Measurements from ENCODE around the gene PTBP1. TPM values are rescaled to one million over a fixed set of nuclear protein-coding genes. Genes with fewer than 3 reads are reported as not detected.
A peak's percentile ranks its signal among the peaks of the same experiment; 100 is the strongest.

The PTBP1 gene
- total and polyA plus RNA-seq, 2 experiments from 2014 or later: 178 to 219 TPM

GRCh38 chr19:788983-789700 is 8.1 kb upstream of the PTBP1 start:
- Histone ChIP-seq H3K4me1 (ENCODE audit: insufficient read depth) (peaks cover 16% of the 10 kb centered on the region), H3K79me2 (peaks cover 9% of the 10 kb centered on the region), H3K27ac (peak overlapping the region; percentile 69), H3K9me2 (replicated peaks; ENCODE audit: insufficient read depth) (no peaks in the 10 kb centered on the region), H2AFZ (peak overlapping the region; percentile 64), H3K4me3 (no peak overlapping the region), H4K20me1 (ENCODE audit: insufficient read depth, poor library complexity, severe bottlenecking) (no peaks in the 10 kb centered on the region), H3K27me3 (no peaks in the 10 kb centered on the region), H3K36me3 (replicated peaks; ENCODE audit: insufficient read depth, low read depth) (no peaks in the 10 kb centered on the region), H3K4me2 (peak overlapping the region; percentile 46), H3K9me3 (ENCODE audit: low read depth) (no peaks in the 10 kb centered on the region)
- DNase-seq (ENCODE audit: low spot score): no peak
- WGBS (ENCODE audit: low lambda C conversion rate, missing lambda C conversion rate): 35% methylated on average over 33 of the region's 33 CpGs
- TF ChIP-seq EZH2phosphoT487 (IDR thresholded peaks at IDR 0.05; ENCODE audit: low read depth, severe bottlenecking, unreplicated experiment) (no peak), EZH2 (IDR thresholded peaks at IDR 0.05; ENCODE audit: borderline replicate concordance) (no peak)
- TF ChIP-seq, protein P1, sequence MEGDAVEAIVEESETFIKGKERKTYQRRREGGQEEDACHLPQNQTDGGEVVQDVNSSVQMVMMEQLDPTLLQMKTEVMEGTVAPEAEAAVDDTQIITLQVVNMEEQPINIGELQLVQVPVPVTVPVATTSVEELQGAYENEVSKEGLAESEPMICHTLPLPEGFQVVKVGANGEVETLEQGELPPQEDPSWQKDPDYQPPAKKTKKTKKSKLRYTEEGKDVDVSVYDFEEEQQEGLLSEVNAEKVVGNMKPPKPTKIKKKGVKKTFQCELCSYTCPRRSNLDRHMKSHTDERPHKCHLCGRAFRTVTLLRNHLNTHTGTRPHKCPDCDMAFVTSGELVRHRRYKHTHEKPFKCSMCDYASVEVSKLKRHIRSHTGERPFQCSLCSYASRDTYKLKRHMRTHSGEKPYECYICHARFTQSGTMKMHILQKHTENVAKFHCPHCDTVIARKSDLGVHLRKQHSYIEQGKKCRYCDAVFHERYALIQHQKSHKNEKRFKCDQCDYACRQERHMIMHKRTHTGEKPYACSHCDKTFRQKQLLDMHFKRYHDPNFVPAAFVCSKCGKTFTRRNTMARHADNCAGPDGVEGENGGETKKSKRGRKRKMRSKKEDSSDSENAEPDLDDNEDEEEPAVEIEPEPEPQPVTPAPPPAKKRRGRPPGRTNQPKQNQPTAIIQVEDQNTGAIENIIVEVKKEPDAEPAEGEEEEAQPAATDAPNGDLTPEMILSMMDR (IDR thresholded peaks at IDR 0.05; ENCODE audit: poor library complexity): no peak

- H3K9me2 ChIP-seq (replicated peaks; ENCODE audit: insufficient read depth): no peaks in the 10 kb centered on the region
- H3K27ac ChIP-seq: peak overlapping the region; percentile 69
- H3K79me2 ChIP-seq: peaks cover 4% of the 10 kb centered on the region
- DNase-seq (ENCODE audit: low spot score): no peak
- H3K27me3 ChIP-seq: no peaks in the 10 kb centered on the region
- H3K9me3 ChIP-seq (ENCODE audit: low read depth): no peaks in the 10 kb centered on the region
- H4K20me1 ChIP-seq (ENCODE audit: insufficient read depth, poor library complexity, severe bottlenecking): no peaks in the 10 kb centered on the region
- peak overlapping the region; percentile 46 for H3K4me2 ChIP-seq
- H2AFZ ChIP-seq: peak overlapping the region; percentile 64
- H3K4me3 ChIP-seq: no peak overlapping the region
- TF ChIP-seq, protein P1 (IDR thresholded peaks at IDR 0.05; ENCODE audit: poor library complexity): no peak
- TF ChIP-seq EZH2 (IDR thresholded peaks at IDR 0.05; ENCODE audit: borderline replicate concordance) (no peak), EZH2phosphoT487 (IDR thresholded peaks at IDR 0.05; ENCODE audit: low read depth, severe bottlenecking, unreplicated experiment) (no peak)
- 87% methylated on average over 9 of the region's 9 CpGs for WGBS (ENCODE audit: low lambda C conversion rate, missing lambda C conversion rate)
- H3K4me1 ChIP-seq (ENCODE audit: insufficient read depth): peaks cover 16% of the 10 kb centered on the region
- no peaks in the 10 kb centered on the region for H3K36me3 ChIP-seq (replicated peaks; ENCODE audit: insufficient read depth, low read depth)
Observed at GRCh38 chr19:789701-790060, 7.6 kb upstream of the PTBP1 start.

GRCh38 chr19:791007-791566 is 6.2 kb upstream of the PTBP1 start:
- Histone ChIP-seq H3K27me3 (no peaks in the 10 kb centered on the region), H3K36me3 (replicated peaks; ENCODE audit: insufficient read depth, low read depth) (no peaks in the 10 kb centered on the region), H3K27ac (no peak overlapping the region), H3K9me2 (replicated peaks; ENCODE audit: insufficient read depth) (no peaks in the 10 kb centered on the region), H3K4me1 (ENCODE audit: insufficient read depth) (peaks cover 16% of the 10 kb centered on the region), H3K4me2 (no peak overlapping the region), H3K79me2 (peaks cover 1% of the 10 kb centered on the region), H2AFZ (no peak overlapping the region), H3K9me3 (ENCODE audit: low read depth) (no peaks in the 10 kb centered on the region), H3K4me3 (no peak overlapping the region), H4K20me1 (ENCODE audit: insufficient read depth, poor library complexity, severe bottlenecking) (no peaks in the 10 kb centered on the region)
- 93% methylated on average over 25 of the region's 26 CpGs for WGBS (ENCODE audit: low lambda C conversion rate, missing lambda C conversion rate)
- no peak for TF ChIP-seq EZH2phosphoT487 (IDR thresholded peaks at IDR 0.05; ENCODE audit: low read depth, severe bottlenecking, unreplicated experiment)
- TF ChIP-seq EZH2 (IDR thresholded peaks at IDR 0.05; ENCODE audit: borderline replicate concordance): no peak
- TF ChIP-seq, protein P1 (IDR thresholded peaks at IDR 0.05; ENCODE audit: poor library complexity): no peak
- DNase-seq (ENCODE audit: low spot score): no peak
